Right lobe of liver (tissue), 6 donors: ENCODE results near the gene CHAMP1. TPM values are rescaled to one million over a fixed set of nuclear protein-coding genes. Genes with fewer than 3 reads are reported as not detected.

Experiments used
- ATAC-seq, 4 donors: fragments of 200-7000 bp; cut with Tn5 transposase; one replicate each; pipeline ENCODE4 v1.9.1; 2020; ENCODE audit warnings: mild to moderate bottlenecking in 4 of 4, moderate library complexity in 4 of 4
- DNase-seq, 3 donors: peaks; one replicate each; pipeline ENCODE4 v3.0.0-alpha.2; 2020
- H3K27ac ChIP-seq, 3 donors: fragments of 200-600 bp; one replicate each; pipeline ENCODE4 v1.8.0; 2022
- H3K27me3 ChIP-seq, 2 donors: fragments of 200-600 bp; one replicate each; pipeline ENCODE4 v1.8.0; 2022
- H3K36me3 ChIP-seq, 4 donors: fragments of 200-600 bp; sonication (generic) in 1 of 4; one replicate each; pipeline versions ENCODE4 v1.5.1 to v1.8.0; 2017 to 2022; ENCODE audit warnings: control low read depth in 1 of 4
- H3K4me1 ChIP-seq, 4 donors: fragments of 200-600 bp; sonication (generic) in 1 of 4; one replicate each; pipeline versions ENCODE4 v1.5.1 to v1.8.0; 2017 to 2022; ENCODE audit warnings: control low read depth in 1 of 4
- H3K4me3 ChIP-seq, 3 donors: fragments of 200-600 bp; one replicate each; pipeline ENCODE4 v1.8.0; 2022
- H3K9me3 ChIP-seq, 4 donors: fragments of 200-600 bp; sonication (generic) in 1 of 4; one replicate each; pipeline versions ENCODE4 v1.5.1 to v1.8.0; 2017 to 2022; ENCODE audit warnings: control low read depth in 1 of 4
- CTCF ChIP-seq, 4 donors: fragments of 200-600 bp in 3 of 4; fragments of 450-650 bp in 1 of 4; IDR thresholded peaks; one replicate each; pipeline versions ENCODE4 v1.5.1 to v1.8.0; 2016 to 2022; ENCODE audit warnings: antibody characterized with exemption in 4 of 4, mild to moderate bottlenecking in 2 of 4
- POLR2A ChIP-seq: fragments of 450-650 bp; IDR thresholded peaks from one replicate; pipeline ENCODE4 v1.6.1; 2017; ENCODE audit warnings: antibody characterized with exemption, mild to moderate bottlenecking
- whole genome bisulfite sequencing: methylation state at CpG from one replicate; pipeline ENCODE4 v1.1.6; 2018; ENCODE audit warnings: low coverage, low lambda C conversion rate; ENCODE audit not compliant: insufficient coverage; ENCODE audit errors: missing lambda C conversion rate; 5-methylcytosine and 5-hydroxymethylcytosine counted together
- intact Hi-C, 2 donors: fragments of 100-400 bp; cut with DNase I; formaldehyde crosslinking; loops; one replicate each; pipeline versions ENCODE4 v1.11.2 to v1.14.1; 2022
- total RNA-seq, 6 experiments: library from RNA; depleted of rRNA in 2 of 6; stranded (reverse); fragments of >200 nt in 2 of 6; fragmentation: NEBNext Ultra II Directional in 3 of 6; extraction: Animal tissue kit (Norgen Biotek cat#: 25700) in 3 of 6; gene quantifications; one replicate each; pipeline versions ENCODE4 v1.1.0 to v1.2.4, GENCODE V29; 2016 to 2023
- donor health status: DM: no; HTN: yes; CAD: no.
- donor health status: DM: no; HTN: no; CAD: no.
- donor health status: DM: no; HTN: no; CAD: no.
- donor health status: DM: no; HTN: yes; CAD: no.
- donor health status: DM: no; HTN: yes; CAD: no.

The CHAMP1 gene
- total RNA-seq, 6 experiments from 2014 or later, result 10.3 to 17.5 (median 11.5) TPM

DNA sequence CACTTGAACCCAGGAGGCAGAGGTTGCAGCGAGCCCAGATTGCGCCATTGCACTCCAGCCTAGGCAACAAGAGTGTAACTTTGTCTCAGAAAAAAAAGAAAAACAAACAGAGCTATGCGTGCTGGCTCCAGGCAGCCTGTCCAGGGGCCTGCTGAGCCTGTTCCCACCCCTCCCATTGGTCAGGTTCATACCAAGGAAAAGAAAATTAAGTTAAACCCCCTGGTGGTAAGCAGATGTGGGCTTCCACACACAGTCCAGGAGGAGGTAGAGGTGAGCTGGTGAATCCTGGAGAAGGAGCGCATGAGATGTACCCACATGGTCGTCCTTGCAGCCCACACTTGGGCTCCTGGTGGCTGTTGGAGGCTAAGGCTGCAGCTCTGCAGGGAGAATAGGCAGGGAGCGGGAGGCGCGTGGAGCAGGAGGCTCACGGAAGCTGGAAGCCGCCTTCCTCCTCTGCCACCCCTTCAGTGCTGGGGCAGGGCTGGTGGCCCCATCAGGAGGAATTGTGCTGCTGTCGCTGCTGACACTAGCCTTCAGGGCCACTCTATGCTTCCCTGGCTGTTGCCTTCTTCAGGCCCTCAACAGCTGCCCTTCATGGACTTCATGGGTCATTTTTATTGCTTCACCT lies 10.5 kb upstream of the CHAMP1 start:
- TF ChIP-seq CTCF (IDR thresholded peaks at IDR 0.05), result no peak
- no peak for TF ChIP-seq POLR2A
- 80% methylated on average over 3 of the region's 11 CpGs for WGBS
- Histone ChIP-seq H3K27me3 (no peaks in the 10 kb centered on the region), H3K27ac (no peak overlapping the region), H3K9me3 (no peaks in the 10 kb centered on the region), H3K36me3 (peaks cover 0 to 44% (median 9%) of the 10 kb centered on the region in 4 donors), H3K4me3 (no peak overlapping the region), H3K4me1 (peaks cover 0 to 5% (median 0%) of the 10 kb centered on the region in 4 donors)
- ATAC-seq (peak in 1 of 4 donors; percentile 41), DNase-seq (no peak)
- intact Hi-C loops, result no loop called here

DNA sequence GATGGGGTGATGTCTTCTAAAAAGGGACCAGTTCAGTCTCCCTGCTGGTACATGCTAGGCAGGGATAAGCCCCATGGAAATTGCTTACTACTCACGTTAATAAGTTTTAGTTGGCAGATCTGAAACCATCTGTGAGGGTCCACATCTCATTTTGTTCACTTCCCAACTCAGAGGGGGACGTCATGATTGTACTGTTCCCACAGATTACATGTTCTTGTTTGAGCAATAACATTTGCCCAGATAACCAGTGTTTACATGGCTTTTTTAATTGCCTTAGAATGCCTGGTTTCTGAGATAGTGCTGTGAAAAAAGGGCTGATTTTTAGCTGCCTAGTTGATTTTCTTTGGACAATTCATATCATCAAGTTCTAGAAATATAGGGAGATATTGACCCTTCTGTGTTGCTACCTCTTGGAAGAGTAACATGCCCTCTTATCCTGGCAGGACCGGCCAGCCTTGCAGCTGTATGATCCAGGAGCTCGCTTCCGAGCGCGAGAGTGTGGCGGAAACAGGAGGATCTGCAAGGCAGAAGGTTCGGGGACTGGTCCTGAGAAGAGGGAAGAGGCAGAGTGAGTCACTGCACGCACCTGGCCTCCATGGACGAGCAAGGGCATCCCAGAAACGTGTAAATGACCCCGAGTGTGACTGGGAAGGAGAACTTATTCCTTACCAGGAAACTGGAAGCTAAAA lies 9.8 kb upstream of the CHAMP1 start:
- DNase-seq (no peak), ATAC-seq (no peak)
- peaks cover 0 to 39% (median 9%) of the 10 kb centered on the region in 4 donors for H3K36me3 ChIP-seq
- WGBS, result 73% methylated on average over 5 of the region's 13 CpGs
- no peaks in the 10 kb centered on the region for H3K9me3 ChIP-seq
- H3K4me3 ChIP-seq, result no peak overlapping the region
- no peak for TF ChIP-seq CTCF (IDR thresholded peaks at IDR 0.05)
- no peak for TF ChIP-seq POLR2A
- intact Hi-C loops, result no loop called here
- H3K27me3 ChIP-seq, result no peaks in the 10 kb centered on the region
- peaks cover 0 to 5% (median 0%) of the 10 kb centered on the region in 4 donors for H3K4me1 ChIP-seq
- no peak overlapping the region for H3K27ac ChIP-seq

GRCh38 chr13:114309086-114309485 lies 5.2 kb upstream of the CHAMP1 start:
- H3K36me3 ChIP-seq, result peaks cover 0 to 19% (median 3%) of the 10 kb centered on the region in 4 donors
- H3K4me1 ChIP-seq, result no peaks in the 10 kb centered on the region
- H3K27me3 ChIP-seq, result no peaks in the 10 kb centered on the region
- no peak overlapping the region for H3K4me3 ChIP-seq
- DNase-seq, result no peak
- TF ChIP-seq CTCF (IDR thresholded peaks at IDR 0.05), result no peak
- TF ChIP-seq POLR2A, result no peak
- H3K9me3 ChIP-seq, result no peaks in the 10 kb centered on the region
- H3K27ac ChIP-seq, result no peak overlapping the region
- intact Hi-C loops, result no loop called here
- WGBS, result 100% methylated on average over 2 of the region's 2 CpGs
- no peak for ATAC-seq

GRCh38 chr13:114309806-114310410 lies 4.4 kb upstream of the CHAMP1 start:
- WGBS, result 100% methylated on average over 1 of the region's 6 CpGs
- Histone ChIP-seq H3K4me3 (no peak overlapping the region), H3K9me3 (no peaks in the 10 kb centered on the region), H3K27ac (no peak overlapping the region), H3K36me3 (peaks cover 0 to 11% (median 3%) of the 10 kb centered on the region in 4 donors), H3K27me3 (no peaks in the 10 kb centered on the region), H3K4me1 (no peaks in the 10 kb centered on the region)
- intact Hi-C loops, result no loop called here
- DNase-seq (no peak), ATAC-seq (no peak)
- TF ChIP-seq POLR2A, result no peak

DNA sequence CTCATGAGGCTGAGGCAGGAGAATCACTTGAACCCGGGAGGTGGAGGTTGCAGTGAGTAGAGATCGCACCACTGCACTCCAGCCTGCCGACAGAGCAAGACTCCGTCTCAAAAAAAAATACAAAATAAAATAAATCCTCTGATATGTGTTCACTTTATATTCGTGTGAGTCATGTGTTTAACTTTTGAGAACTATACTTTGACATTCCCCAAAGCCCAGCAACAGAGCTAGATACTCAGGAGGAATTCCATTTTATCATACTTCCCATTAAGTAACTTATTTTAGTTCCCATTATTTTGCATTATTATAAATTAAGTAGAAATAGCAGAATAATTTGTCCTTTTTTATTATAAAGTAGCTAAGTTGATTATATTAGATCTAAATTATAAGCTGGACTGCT lies 3.3 kb upstream of the CHAMP1 start:
- no peak for ATAC-seq
- WGBS, result 80% methylated on average over 5 of the region's 5 CpGs
- no peak for TF ChIP-seq POLR2A
- no peak for TF ChIP-seq CTCF (IDR thresholded peaks at IDR 0.05)
- no peak for DNase-seq
- Histone ChIP-seq H3K36me3 (peaks cover 0 to 7% (median 3%) of the 10 kb centered on the region in 4 donors), H3K4me3 (no peak overlapping the region), H3K27me3 (no peaks in the 10 kb centered on the region), H3K9me3 (no peaks in the 10 kb centered on the region), H3K4me1 (peaks cover 0 to 9% (median 0%) of the 10 kb centered on the region in 4 donors), H3K27ac (no peak overlapping the region)
- intact Hi-C loops, result no loop called here
